Lower leg skin (tissue), 4 donors: ENCODE measurements around the gene CEMP1. TPM values are rescaled to one million over a fixed set of nuclear protein-coding genes. Genes with fewer than 3 reads are reported as not detected.
A peak's percentile ranks its signal among the peaks of the same experiment; 100 is the strongest.

Source experiments
- DNase-seq, 2 donors: peaks; one replicate each; pipeline ENCODE4 v3.0.0-alpha.2; 2019; ENCODE audit warnings: low spot score in 2 of 2
- H3K4me3 ChIP-seq: fragments of 200-600 bp; sonication (generic); 2 replicates; pipeline ENCODE4 v1.5.1; 2017; ENCODE audit warnings: mild to moderate bottlenecking, low read depth; ENCODE audit not compliant: poor library complexity, severe bottlenecking
- POLR2A ChIP-seq, 2 donors: fragments of 450-650 bp; IDR thresholded peaks; one replicate each; pipeline ENCODE4 v1.6.1; 2016 to 2017; ENCODE audit warnings: antibody characterized with exemption in 2 of 2, mild to moderate bottlenecking in 1 of 2, moderate library complexity in 1 of 2
- WGBS, 2 donors: methylation state at CpG; one replicate each; pipeline ENCODE4 v1.1.5; 2018; 5-methylcytosine and 5-hydroxymethylcytosine counted together
- intact Hi-C: fragments of 100-400 bp; cut with DNase I; formaldehyde crosslinking; loops from one replicate; pipeline ENCODE4 v1.15.0; 2023; ENCODE audit warnings: low total_unique reads
- total RNA-seq, 4 donors: library from RNA; depleted of rRNA; stranded (reverse); fragments of >200 nt; gene quantifications; one replicate each; pipeline ENCODE4 v1.1.0, GENCODE V29; 2016
- TF ChIP-seq, protein P1 (sequence below), 3 donors: fragments of 450-650 bp; IDR thresholded peaks; one replicate each; pipeline ENCODE4 v1.5.1; 2016; ENCODE audit warnings: antibody characterized with exemption in 3 of 3, mild to moderate bottlenecking in 3 of 3, moderate library complexity in 2 of 3

CEMP1 gene
- total RNA-seq, 4 donors from 2014 or later: 0.17 to 5.9 (median 0.83) TPM

GRCh38 chr16:2511128-2511800 lies 19.9 kb downstream of the CEMP1 start:
- peak in 1 of 2 donors; percentile 96 for DNase-seq
- intact Hi-C loops: no loop called here

GRCh38 chr16:2508722-2509400 lies 22.3 kb downstream of the CEMP1 start:
- DNase-seq: no peak
- TF ChIP-seq, protein P1, sequence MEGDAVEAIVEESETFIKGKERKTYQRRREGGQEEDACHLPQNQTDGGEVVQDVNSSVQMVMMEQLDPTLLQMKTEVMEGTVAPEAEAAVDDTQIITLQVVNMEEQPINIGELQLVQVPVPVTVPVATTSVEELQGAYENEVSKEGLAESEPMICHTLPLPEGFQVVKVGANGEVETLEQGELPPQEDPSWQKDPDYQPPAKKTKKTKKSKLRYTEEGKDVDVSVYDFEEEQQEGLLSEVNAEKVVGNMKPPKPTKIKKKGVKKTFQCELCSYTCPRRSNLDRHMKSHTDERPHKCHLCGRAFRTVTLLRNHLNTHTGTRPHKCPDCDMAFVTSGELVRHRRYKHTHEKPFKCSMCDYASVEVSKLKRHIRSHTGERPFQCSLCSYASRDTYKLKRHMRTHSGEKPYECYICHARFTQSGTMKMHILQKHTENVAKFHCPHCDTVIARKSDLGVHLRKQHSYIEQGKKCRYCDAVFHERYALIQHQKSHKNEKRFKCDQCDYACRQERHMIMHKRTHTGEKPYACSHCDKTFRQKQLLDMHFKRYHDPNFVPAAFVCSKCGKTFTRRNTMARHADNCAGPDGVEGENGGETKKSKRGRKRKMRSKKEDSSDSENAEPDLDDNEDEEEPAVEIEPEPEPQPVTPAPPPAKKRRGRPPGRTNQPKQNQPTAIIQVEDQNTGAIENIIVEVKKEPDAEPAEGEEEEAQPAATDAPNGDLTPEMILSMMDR (IDR thresholded peaks at IDR 0.05): no peak
- TF ChIP-seq POLR2A (IDR thresholded peaks at IDR 0.05): no peak
- WGBS, 2 donors: 89 to 93% methylated on average over 17 to 18 of the region's 18 CpGs
- intact Hi-C loops: loop anchor here (10.0 kb wide), 1 partner anchor 274 kb away; the partner anchor contains the start of gene DNASE1L2
- no peak overlapping the region for H3K4me3 ChIP-seq

More at GRCh38 chr16:2511128-2511800, 19.9 kb downstream of the CEMP1 start:
- WGBS, 2 donors: 37 to 52% methylated on average over 24 of the region's 24 CpGs
- no peak overlapping the region for H3K4me3 ChIP-seq
- TF ChIP-seq, protein P1 (IDR thresholded peaks at IDR 0.05): no peak
- TF ChIP-seq POLR2A (IDR thresholded peaks at IDR 0.05): no peak

GRCh38 chr16:2507665-2508064 lies 23.5 kb downstream of the CEMP1 start:
- intact Hi-C loops: loop anchor here (10.0 kb wide), 1 partner anchor 273 kb away; the partner anchor contains the start of gene DNASE1L2
- TF ChIP-seq, protein P1 (IDR thresholded peaks at IDR 0.05): no peak
- no peak for TF ChIP-seq POLR2A (IDR thresholded peaks at IDR 0.05)
- no peak for DNase-seq
- WGBS, 2 donors: 85 to 86% methylated on average over 8 to 11 of the region's 11 CpGs
- H3K4me3 ChIP-seq: no peak overlapping the region

DNA sequence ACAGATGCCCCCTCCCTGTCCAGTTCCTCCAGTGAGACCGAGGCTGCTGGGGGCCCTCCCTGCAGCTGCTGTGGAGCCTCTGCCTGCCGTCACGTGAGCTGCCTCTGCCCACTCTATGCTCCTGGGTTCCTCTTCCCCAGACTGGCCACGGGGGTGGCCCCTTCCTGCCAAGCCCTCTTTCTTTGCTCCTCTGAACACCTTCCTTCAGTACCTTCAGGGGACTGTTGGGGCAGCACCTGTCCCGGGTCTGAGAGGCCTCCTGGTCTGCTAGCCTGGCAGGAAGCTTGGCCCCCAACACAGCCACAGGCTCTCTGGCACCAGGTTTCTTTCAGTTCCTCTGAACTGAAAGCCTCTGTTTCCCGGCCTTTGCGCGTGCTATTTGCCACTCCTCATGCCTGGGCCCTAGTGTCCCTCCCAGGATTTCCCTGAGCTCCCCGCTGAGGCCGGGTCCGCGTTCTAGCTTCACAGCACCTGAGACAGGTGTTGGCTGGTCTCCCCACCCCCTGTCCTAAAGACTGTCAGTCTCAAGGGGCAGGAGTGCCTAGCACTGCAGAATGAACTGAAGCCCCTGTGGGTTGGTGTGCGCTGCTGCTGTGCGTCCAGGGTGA lies 24.1 kb downstream of the CEMP1 start:
- 79 to 80% methylated on average over 14 of the region's 14 CpGs for WGBS, 2 donors
- DNase-seq: no peak
- TF ChIP-seq, protein P1 (IDR thresholded peaks at IDR 0.05): no peak
- TF ChIP-seq POLR2A (IDR thresholded peaks at IDR 0.05): no peak
- H3K4me3 ChIP-seq: no peak overlapping the region
- intact Hi-C loops: loop anchor here (10.0 kb wide), 1 partner anchor 272 kb away; the partner anchor contains the start of gene DNASE1L2

DNA sequence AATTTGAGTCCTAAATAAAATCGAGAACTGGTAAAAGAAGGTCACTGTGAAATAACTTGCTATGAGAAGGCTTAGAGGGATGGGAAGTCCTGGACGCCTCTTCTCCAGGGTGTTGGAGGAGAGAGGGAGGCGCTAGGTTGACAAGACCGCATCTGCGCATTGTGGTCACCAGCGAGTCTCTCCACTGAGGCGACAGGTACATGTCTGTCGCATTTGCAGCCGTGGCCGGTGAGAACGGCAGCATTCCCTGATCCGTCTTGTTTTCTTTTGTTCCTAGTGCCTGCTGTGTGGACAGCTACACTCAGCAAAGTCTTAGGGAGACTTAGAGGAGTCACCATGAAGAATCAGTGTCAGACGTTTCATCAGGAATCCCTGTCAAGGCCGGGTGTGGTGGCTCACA lies 25.5 kb downstream of the CEMP1 start:
- WGBS, 2 donors: 89 to 91% methylated on average over 14 of the region's 14 CpGs
- no peak overlapping the region for H3K4me3 ChIP-seq
- intact Hi-C loops: loop anchor here (10.0 kb wide), 1 partner anchor 271 kb away; the partner anchor contains the start of gene DNASE1L2
- no peak for DNase-seq
- TF ChIP-seq POLR2A (IDR thresholded peaks at IDR 0.05): no peak
- TF ChIP-seq, protein P1 (IDR thresholded peaks at IDR 0.05): no peak
